Sigmoid colon (tissue), 7 donors: Measurements from ENCODE around the gene PAFAH1B2. TPM values are rescaled to one million over a fixed set of nuclear protein-coding genes. Genes with fewer than 3 reads are reported as not detected.

Experiments
- DNase-seq: peaks from one replicate; pipeline ENCODE4 v3.0.0-alpha.2; 2019
- H3K27ac ChIP-seq, 4 donors: fragments of 200-600 bp; sonication (generic); one replicate each; pipeline ENCODE4 v1.5.1; 2016 to 2019; ENCODE audit warnings: mild to moderate bottlenecking in 1 of 4
- H3K27me3 ChIP-seq, 3 donors: fragments of 200-600 bp; sonication (generic); one replicate each; pipeline ENCODE4 v1.5.1; 2019; ENCODE audit warnings: mild to moderate bottlenecking in 1 of 3
- H3K36me3 ChIP-seq, 4 donors: fragments of 200-600 bp; sonication (generic); one replicate each; pipeline ENCODE4 v1.5.1; 2016 to 2019
- H3K4me1 ChIP-seq, 4 donors: fragments of 200-600 bp; sonication (generic); one replicate each; pipeline ENCODE4 v1.5.1; 2017 to 2019
- H3K4me3 ChIP-seq, 4 donors: fragments of 200-600 bp; sonication (generic); one replicate each; pipeline ENCODE4 v1.5.1; 2017 to 2019; ENCODE audit warnings: mild to moderate bottlenecking in 2 of 4, moderate library complexity in 1 of 4
- H3K9me3 ChIP-seq, 4 donors: fragments of 200-600 bp in 3 of 4; sonication (generic) in 3 of 4; one replicate each; pipeline versions ENCODE4 v1.5.1 to v1.6.1; 2013 to 2019
- EP300 ChIP-seq, 4 donors: sonication (generic); formaldehyde crosslinking; IDR thresholded peaks; one replicate each; pipeline ENCODE4 v1.6.1; 2017; ENCODE audit warnings: antibody characterized with exemption in 4 of 4
- POLR2A ChIP-seq, 2 donors: fragments of 450-650 bp; IDR thresholded peaks; one replicate each; pipeline ENCODE4 v1.6.1; 2016; ENCODE audit warnings: antibody characterized with exemption in 2 of 2, mild to moderate bottlenecking in 2 of 2, moderate library complexity in 2 of 2
- POLR2AphosphoS5 ChIP-seq, 4 donors: sonication (generic); formaldehyde crosslinking; IDR thresholded peaks; one replicate each; pipeline ENCODE4 v1.6.1; 2017; ENCODE audit warnings: antibody characterized with exemption in 4 of 4
- WGBS, 2 donors: extraction: QIAGEN DNeasy Blood & Tissue Kit; methylation state at CpG; one replicate each; pipeline ENCODE4 v1.1.7; 2013; 5-methylcytosine and 5-hydroxymethylcytosine counted together
- intact Hi-C: fragments of 100-400 bp; cut with DNase I; formaldehyde crosslinking; loops from one replicate; pipeline ENCODE4 v1.15.1; 2023
- polyA plus RNA-seq, 3 donors: library from polyadenylated mRNA; stranded (reverse); fragments of 200-250 nt; gene quantifications; one replicate each; pipeline ENCODE4 v1.2.3, GENCODE V29; 2013
- total RNA-seq, 4 donors: library from RNA; depleted of rRNA; stranded (reverse); fragments of >200 nt; gene quantifications; one replicate each; pipeline ENCODE4 v1.1.0, GENCODE V29; 2016
- TF ChIP-seq, protein P1 (sequence below), 4 experiments: fragments of 450-650 bp in 3 of 4; fragments of 200-600 bp in 1 of 4; IDR thresholded peaks; one replicate each; pipeline ENCODE4 v1.5.1; 2016 to 2019; ENCODE audit warnings: antibody characterized with exemption in 4 of 4, mild to moderate bottlenecking in 3 of 4, moderate library complexity in 2 of 4
- donor health status: healthy with polysubstance abuse.
- donor health status: Bipolar disorder and iron deficiency.
- donor health status: healthy.

PAFAH1B2 gene
- total and polyA plus RNA-seq, 7 donors = 26.0 to 76.4 (median 42.1) TPM

DNA sequence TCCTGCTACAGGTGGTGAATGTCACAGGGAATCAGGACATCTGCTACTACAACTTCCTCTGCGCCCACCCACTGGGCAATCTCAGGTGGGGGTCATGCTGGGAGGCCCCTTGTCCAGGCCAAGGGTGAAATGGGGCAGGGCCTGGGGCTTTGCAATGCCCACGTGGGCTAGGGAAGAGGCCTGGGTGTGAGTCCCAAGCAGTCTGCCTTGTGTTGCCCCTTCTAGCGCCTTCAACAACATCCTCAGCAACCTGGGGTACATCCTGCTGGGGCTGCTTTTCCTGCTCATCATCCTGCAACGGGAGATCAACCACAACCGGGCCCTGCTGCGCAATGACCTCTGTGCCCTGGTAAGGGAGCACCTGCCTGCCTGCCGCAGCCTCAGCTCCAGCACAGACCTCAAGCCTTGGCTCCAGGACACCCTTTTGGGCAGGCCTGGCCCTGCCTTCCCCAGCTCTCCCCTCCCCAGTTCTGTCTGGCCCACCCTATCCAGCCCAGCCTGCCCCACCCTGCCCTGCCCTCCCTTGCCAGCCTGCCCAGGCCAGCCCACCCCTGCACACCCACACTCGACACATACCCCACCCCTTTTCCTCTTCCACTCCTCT lies 46.0 kb downstream of the PAFAH1B2 start:
- Histone ChIP-seq H3K4me3 (no peak overlapping the region), H3K27me3 (no peaks in the 10 kb centered on the region), H3K36me3 (peaks cover 42 to 92% (median 59%) of the 10 kb centered on the region in 4 donors), H3K27ac (peak overlapping the region in 1 of 4 donors; percentile 0), H3K4me1 (no peaks in the 10 kb centered on the region), H3K9me3 (no peaks in the 10 kb centered on the region)
- TF ChIP-seq EP300 (IDR thresholded peaks at IDR 0.05) (no peak), POLR2A (IDR thresholded peaks at IDR 0.05) (no peak), POLR2AphosphoS5 (IDR thresholded peaks at IDR 0.05) (no peak)
- TF ChIP-seq, protein P1, sequence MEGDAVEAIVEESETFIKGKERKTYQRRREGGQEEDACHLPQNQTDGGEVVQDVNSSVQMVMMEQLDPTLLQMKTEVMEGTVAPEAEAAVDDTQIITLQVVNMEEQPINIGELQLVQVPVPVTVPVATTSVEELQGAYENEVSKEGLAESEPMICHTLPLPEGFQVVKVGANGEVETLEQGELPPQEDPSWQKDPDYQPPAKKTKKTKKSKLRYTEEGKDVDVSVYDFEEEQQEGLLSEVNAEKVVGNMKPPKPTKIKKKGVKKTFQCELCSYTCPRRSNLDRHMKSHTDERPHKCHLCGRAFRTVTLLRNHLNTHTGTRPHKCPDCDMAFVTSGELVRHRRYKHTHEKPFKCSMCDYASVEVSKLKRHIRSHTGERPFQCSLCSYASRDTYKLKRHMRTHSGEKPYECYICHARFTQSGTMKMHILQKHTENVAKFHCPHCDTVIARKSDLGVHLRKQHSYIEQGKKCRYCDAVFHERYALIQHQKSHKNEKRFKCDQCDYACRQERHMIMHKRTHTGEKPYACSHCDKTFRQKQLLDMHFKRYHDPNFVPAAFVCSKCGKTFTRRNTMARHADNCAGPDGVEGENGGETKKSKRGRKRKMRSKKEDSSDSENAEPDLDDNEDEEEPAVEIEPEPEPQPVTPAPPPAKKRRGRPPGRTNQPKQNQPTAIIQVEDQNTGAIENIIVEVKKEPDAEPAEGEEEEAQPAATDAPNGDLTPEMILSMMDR (IDR thresholded peaks at IDR 0.05) = no peak
- peak; percentile 56 for DNase-seq
- intact Hi-C loops = no loop called here
- WGBS, 2 donors = 76 to 84% methylated on average over 8 of the region's 8 CpGs

DNA sequence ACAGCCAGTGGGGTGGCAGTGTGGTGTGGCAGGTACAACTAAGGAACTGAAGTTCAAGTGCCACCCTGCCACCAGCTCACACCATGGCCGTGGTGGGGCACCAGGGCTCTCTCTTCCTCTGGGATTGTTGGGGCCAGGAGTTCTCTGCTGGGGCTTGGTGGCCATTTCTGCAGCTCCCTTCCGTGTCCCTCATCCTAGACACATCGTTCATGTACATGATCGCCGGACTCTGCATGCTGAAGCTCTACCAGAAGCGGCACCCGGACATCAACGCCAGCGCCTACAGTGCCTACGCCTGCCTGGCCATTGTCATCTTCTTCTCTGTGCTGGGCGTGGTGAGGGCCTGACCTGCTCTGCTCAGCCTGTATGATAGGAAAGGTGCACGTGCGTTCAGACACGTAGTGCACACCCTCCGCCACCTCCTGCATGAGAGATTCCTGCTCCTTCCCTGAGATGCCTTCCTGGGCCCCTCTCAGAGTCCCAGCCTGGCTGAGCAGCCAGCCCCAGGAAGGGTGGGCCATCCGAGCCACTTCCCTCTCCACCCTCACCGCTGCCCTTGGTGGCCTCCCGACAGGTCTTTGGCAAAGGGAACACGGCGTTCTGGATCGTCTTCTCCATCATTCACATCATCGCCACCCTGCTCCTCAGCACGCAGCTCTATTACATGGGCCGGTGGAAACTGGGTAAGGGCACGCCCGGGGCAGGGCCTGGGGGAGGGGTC lies 47.8 kb downstream of the PAFAH1B2 start:
- peaks cover 42 to 88% (median 58%) of the 10 kb centered on the region in 4 donors for H3K36me3 ChIP-seq
- H3K9me3 ChIP-seq = no peaks in the 10 kb centered on the region
- intact Hi-C loops = no loop called here
- H3K4me1 ChIP-seq = peaks cover 0 to 1% (median under 1%) of the 10 kb centered on the region in 4 donors
- no peaks in the 10 kb centered on the region for H3K27me3 ChIP-seq
- H3K27ac ChIP-seq = no peak overlapping the region
- no peak for TF ChIP-seq EP300 (IDR thresholded peaks at IDR 0.05)
- TF ChIP-seq, protein P1 (IDR thresholded peaks at IDR 0.05) = no peak
- TF ChIP-seq POLR2AphosphoS5 (IDR thresholded peaks at IDR 0.05) = no peak
- no peak for TF ChIP-seq POLR2A (IDR thresholded peaks at IDR 0.05)
- WGBS, 2 donors = 92 to 96% methylated on average over 26 of the region's 26 CpGs
- no peak overlapping the region for H3K4me3 ChIP-seq
- DNase-seq = peak; percentile 58

DNA sequence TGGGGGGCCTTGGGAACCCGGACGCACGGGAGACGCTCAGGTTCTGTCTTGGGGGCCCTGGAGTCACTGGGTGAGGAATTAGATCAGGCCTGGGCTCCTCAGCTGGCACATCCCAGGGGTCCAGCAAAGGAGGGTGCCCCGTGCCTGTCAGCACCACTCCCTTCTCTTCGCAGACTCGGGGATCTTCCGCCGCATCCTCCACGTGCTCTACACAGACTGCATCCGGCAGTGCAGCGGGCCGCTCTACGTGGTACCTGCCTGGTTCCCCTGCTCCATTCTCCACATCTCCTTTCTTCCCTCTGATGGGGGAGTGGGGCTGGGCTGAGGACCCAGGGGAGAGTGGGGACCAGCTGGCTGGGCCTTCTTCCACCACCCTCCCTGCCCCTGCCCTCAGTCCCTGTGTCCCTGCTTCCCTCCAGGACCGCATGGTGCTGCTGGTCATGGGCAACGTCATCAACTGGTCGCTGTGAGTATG lies 48.4 kb downstream of the PAFAH1B2 start:
- DNase-seq = peak; percentile 62

GRCh38 chr11:117193130-117194020 lies 49.3 kb downstream of the PAFAH1B2 start:
- peaks cover 34 to 75% (median 49%) of the 10 kb centered on the region in 4 donors for H3K36me3 ChIP-seq
- H3K27me3 ChIP-seq = no peaks in the 10 kb centered on the region
- DNase-seq = peak; percentile 56
- 96% methylated on average over 15 of the region's 15 CpGs for WGBS, 2 donors
- no peak overlapping the region for H3K27ac ChIP-seq
- H3K4me3 ChIP-seq = no peak overlapping the region
- intact Hi-C loops = no loop called here
- peaks cover 0 to 16% (median 15%) of the 10 kb centered on the region in 4 donors for H3K4me1 ChIP-seq
- H3K9me3 ChIP-seq = no peaks in the 10 kb centered on the region
- no peak for TF ChIP-seq POLR2A (IDR thresholded peaks at IDR 0.05)
- no peak for TF ChIP-seq POLR2AphosphoS5 (IDR thresholded peaks at IDR 0.05)
- TF ChIP-seq, protein P1 (IDR thresholded peaks at IDR 0.05) = no peak
- TF ChIP-seq EP300 (IDR thresholded peaks at IDR 0.05) = no peak

More for the DNA sequence above, 48.4 kb downstream of the PAFAH1B2 start:
- peaks cover 0 to 7% (median 6%) of the 10 kb centered on the region in 4 donors for H3K4me1 ChIP-seq
- H3K27ac ChIP-seq = no peak overlapping the region
- H3K9me3 ChIP-seq = no peaks in the 10 kb centered on the region
- 94 to 95% methylated on average over 17 of the region's 17 CpGs for WGBS, 2 donors
- no peak overlapping the region for H3K4me3 ChIP-seq
- TF ChIP-seq POLR2A (IDR thresholded peaks at IDR 0.05) = no peak
- TF ChIP-seq, protein P1 (IDR thresholded peaks at IDR 0.05) = no peak
- TF ChIP-seq POLR2AphosphoS5 (IDR thresholded peaks at IDR 0.05) = no peak
- TF ChIP-seq EP300 (IDR thresholded peaks at IDR 0.05) = no peak
- intact Hi-C loops = no loop called here
- H3K27me3 ChIP-seq = no peaks in the 10 kb centered on the region
- peaks cover 40 to 84% (median 55%) of the 10 kb centered on the region in 4 donors for H3K36me3 ChIP-seq
